HUES6 (cell line): Measurements from ENCODE around the gene SIGLEC15.
"Not testable (repeated sequence)": the region's sequence is repeated elsewhere in the genome, so short reads cannot be mapped to it uniquely, and the experiment has no call there.

Experiments
- H3K27ac ChIP-seq: 2 replicates; pipeline ENCODE4 v1.7.0; 2013; ENCODE audit warnings: low read depth, mild to moderate bottlenecking, low read length, inconsistent platforms
- H3K27me3 ChIP-seq: 2 replicates; pipeline ENCODE4 v1.6.1; 2013; ENCODE audit warnings: low read length; ENCODE audit not compliant: control insufficient read depth, insufficient read depth
- H3K36me3 ChIP-seq: 2 replicates; pipeline ENCODE4 v1.6.1; 2013; ENCODE audit warnings: low read length; ENCODE audit not compliant: control insufficient read depth, insufficient read depth
- H3K4me1 ChIP-seq: 2 replicates; pipeline ENCODE4 v1.6.1; 2013; ENCODE audit warnings: low read length; ENCODE audit not compliant: control insufficient read depth, insufficient read depth
- H3K4me3 ChIP-seq: 2 replicates; pipeline ENCODE4 v1.5.1; 2013; ENCODE audit warnings: low read depth, low read length
- H3K9ac ChIP-seq: one replicate; pipeline ENCODE4 v1.6.1; 2013; ENCODE audit warnings: mild to moderate bottlenecking, low read length
- H3K9me3 ChIP-seq: 2 replicates; pipeline ENCODE4 v1.6.1; 2013; ENCODE audit warnings: low read depth, low read length; ENCODE audit not compliant: control insufficient read depth, insufficient read depth

SIGLEC15 gene

GRCh38 chr18:45820106-45820745, 5.2 kb upstream of the SIGLEC15 start:
- Histone ChIP-seq H3K4me3 (no peak overlapping the region), H3K9me3 (no peaks in the 10 kb centered on the region), H3K4me1 (peaks cover 1% of the 10 kb centered on the region; the same call in 1 of the 2 replicates), H3K9ac (no peak overlapping the region), H3K27me3 (no peaks in the 10 kb centered on the region), H3K27ac (no peak overlapping the region), H3K36me3 (no peaks in the 10 kb centered on the region)

- Histone ChIP-seq H3K9me3 (no peaks in the 10 kb centered on the region), H3K9ac (no peak overlapping the region), H3K27ac (no peak overlapping the region), H3K36me3 (no peaks in the 10 kb centered on the region), H3K27me3 (no peaks in the 10 kb centered on the region), H3K4me3 (no peak overlapping the region), H3K4me1 (peaks cover 6% of the 10 kb centered on the region; the same call in 1 of the 2 replicates)
Measured at GRCh38 chr18:45821026-45821425, 4.4 kb upstream of the SIGLEC15 start.

GRCh38 chr18:45821711-45822110, 3.8 kb upstream of the SIGLEC15 start:
- H3K27ac ChIP-seq, result no peak overlapping the region
- no peaks in the 10 kb centered on the region for H3K36me3 ChIP-seq
- no peaks in the 10 kb centered on the region for H3K9me3 ChIP-seq
- no peak overlapping the region for H3K4me3 ChIP-seq
- peaks cover 6% of the 10 kb centered on the region; the same call in 1 of the 2 replicates for H3K4me1 ChIP-seq
- H3K9ac ChIP-seq, result no peak overlapping the region
- no peaks in the 10 kb centered on the region for H3K27me3 ChIP-seq

- no peak overlapping the region for H3K4me3 ChIP-seq
- no peak overlapping the region for H3K9ac ChIP-seq
- H3K4me1 ChIP-seq, result peaks cover 25% of the 10 kb centered on the region; the same call in 1 of the 2 replicates
- H3K9me3 ChIP-seq, result no peaks in the 10 kb centered on the region
- H3K27me3 ChIP-seq, result no peaks in the 10 kb centered on the region
- H3K27ac ChIP-seq, result no peak overlapping the region
- H3K36me3 ChIP-seq, result no peaks in the 10 kb centered on the region
Measured at GRCh38 chr18:45826084-45826483, 609 bp downstream of the SIGLEC15 start.

GRCh38 chr18:45826716-45827115, 1.2 kb downstream of the SIGLEC15 start:
- H3K27me3 ChIP-seq, H3K9me3 ChIP-seq, H3K4me3 ChIP-seq, H3K27ac ChIP-seq, H3K36me3 ChIP-seq, H3K9ac ChIP-seq: not testable (repeated sequence)
- H3K4me1 ChIP-seq, result peaks cover 25% of the 10 kb centered on the region; the same call in 1 of the 2 replicates

- H3K9ac ChIP-seq, result no peak overlapping the region
- H3K4me1 ChIP-seq, result peaks cover 25% of the 10 kb centered on the region; the same call in 1 of the 2 replicates
- H3K9me3 ChIP-seq, result no peaks in the 10 kb centered on the region
- no peak overlapping the region for H3K27ac ChIP-seq
- H3K4me3 ChIP-seq, result no peak overlapping the region
- H3K27me3 ChIP-seq, result peaks cover 4% of the 10 kb centered on the region; the same call in 1 of the 2 replicates
- H3K36me3 ChIP-seq, result no peaks in the 10 kb centered on the region
Measured at GRCh38 chr18:45828917-45829811, 3.7 kb downstream of the SIGLEC15 start.

GRCh38 chr18:45829855-45830254, 4.4 kb downstream of the SIGLEC15 start:
- H3K27ac ChIP-seq, result no peak overlapping the region
- peaks cover 10% of the 10 kb centered on the region for H3K27me3 ChIP-seq
- no peaks in the 10 kb centered on the region for H3K9me3 ChIP-seq
- no peak overlapping the region for H3K4me3 ChIP-seq
- peaks cover 25% of the 10 kb centered on the region; the same call in 1 of the 2 replicates for H3K4me1 ChIP-seq
- no peak overlapping the region for H3K9ac ChIP-seq
- no peaks in the 10 kb centered on the region for H3K36me3 ChIP-seq

GRCh38 chr18:45830917-45831316, 5.4 kb downstream of the SIGLEC15 start:
- Histone ChIP-seq H3K4me1 (peaks cover 19% of the 10 kb centered on the region; the same call in 1 of the 2 replicates), H3K27ac (no peak overlapping the region), H3K9me3 (no peaks in the 10 kb centered on the region), H3K27me3 (peaks cover 19% of the 10 kb centered on the region), H3K9ac (no peak overlapping the region), H3K4me3 (no peak overlapping the region), H3K36me3 (no peaks in the 10 kb centered on the region)

GRCh38 chr18:45833846-45834245, 8.4 kb downstream of the SIGLEC15 start:
- Histone ChIP-seq H3K4me3 (no peak overlapping the region), H3K36me3 (no peaks in the 10 kb centered on the region), H3K9me3 (no peaks in the 10 kb centered on the region), H3K4me1 (peaks cover 20% of the 10 kb centered on the region; the same call in 1 of the 2 replicates), H3K9ac (no peak overlapping the region), H3K27me3 (peaks cover 49% of the 10 kb centered on the region), H3K27ac (no peak overlapping the region)

GRCh38 chr18:45834306-45834705, 8.8 kb downstream of the SIGLEC15 start:
- Histone ChIP-seq H3K4me3 (no peak overlapping the region), H3K4me1 (peaks cover 16% of the 10 kb centered on the region; the same call in 1 of the 2 replicates), H3K9ac (no peak overlapping the region), H3K27me3 (peaks cover 53% of the 10 kb centered on the region), H3K36me3 (no peaks in the 10 kb centered on the region), H3K9me3 (no peaks in the 10 kb centered on the region), H3K27ac (no peak overlapping the region)

- H3K36me3 ChIP-seq, result no peaks in the 10 kb centered on the region
Measured at GRCh38 chr18:45835057-45835636, 9.7 kb downstream of the SIGLEC15 start.

More at GRCh38 chr18:45835057-45835636, 9.7 kb downstream of the SIGLEC15 start:
- H3K9ac ChIP-seq, result no peak overlapping the region
- H3K4me3 ChIP-seq, result no peak overlapping the region
- H3K4me1 ChIP-seq, result peaks cover 12% of the 10 kb centered on the region; the same call in 1 of the 2 replicates
- no peaks in the 10 kb centered on the region for H3K9me3 ChIP-seq
- peaks cover 58% of the 10 kb centered on the region for H3K27me3 ChIP-seq
- no peak overlapping the region for H3K27ac ChIP-seq
